Measurements from ENCODE around the gene ZBTB7B. TPM values are rescaled to one million over a fixed set of nuclear protein-coding genes. Genes with fewer than 3 reads are reported as not detected.

ZBTB7B gene
- total RNA-seq, 1 experiment from 2014 or later, result 44.1 TPM

GRCh38 chr1:155040358-155041093 lies 37.9 kb downstream of the ZBTB7B start:
- Histone ChIP-seq H3K4me3 (no peak overlapping the region), H2AFZ (no peak overlapping the region), H3K79me2 (ENCODE audit: low read depth) (no peaks in the 10 kb centered on the region), H3K4me2 (no peak overlapping the region), H3K36me3 (ENCODE audit: low read depth) (no peaks in the 10 kb centered on the region), H3K27ac (no peak overlapping the region), H3K9me3 (ENCODE audit: insufficient read depth, low read depth) (no peaks in the 10 kb centered on the region), H3K27me3 (ENCODE audit: insufficient read depth, low read depth) (no peaks in the 10 kb centered on the region), H3K9me2 (ENCODE audit: insufficient read depth) (no peaks in the 10 kb centered on the region), H3F3A (ENCODE audit: insufficient read depth, low read depth) (peaks cover 25% of the 10 kb centered on the region), H3K4me1 (replicated peaks; ENCODE audit: insufficient read depth) (peaks cover 40% of the 10 kb centered on the region), H4K20me1 (ENCODE audit: insufficient read depth) (no peaks in the 10 kb centered on the region)
- TF ChIP-seq CTCF (conservative IDR thresholded peaks at IDR 0.05) (no peak), EZH2 (IDR thresholded peaks at IDR 0.05; ENCODE audit: low read depth) (no peak)
- intact Hi-C loops (cut with micrococcal nuclease; ENCODE audit: unreplicated experiment), result no loop called here
- POLR2A ChIA-PET (ENCODE audit: unreplicated experiment), result no interaction called here
- BruUV-seq (replicated peaks), result no TSS peak
- DNase-seq, result no peak
- CTCF ChIA-PET, result interaction anchor here (0.6 to 1.1 kb wide), 2 partner anchors 10 to 1474 kb away, joined by 3 to 4 read pairs; no protein-coding TSS in a partner anchor

GRCh38 chr1:155042789-155043188 lies 40.2 kb downstream of the ZBTB7B start:
- Histone ChIP-seq H3K36me3 (ENCODE audit: low read depth) (no peaks in the 10 kb centered on the region), H3K27ac (no peak overlapping the region)
- no TSS peak for BruUV-seq (replicated peaks)

DNA sequence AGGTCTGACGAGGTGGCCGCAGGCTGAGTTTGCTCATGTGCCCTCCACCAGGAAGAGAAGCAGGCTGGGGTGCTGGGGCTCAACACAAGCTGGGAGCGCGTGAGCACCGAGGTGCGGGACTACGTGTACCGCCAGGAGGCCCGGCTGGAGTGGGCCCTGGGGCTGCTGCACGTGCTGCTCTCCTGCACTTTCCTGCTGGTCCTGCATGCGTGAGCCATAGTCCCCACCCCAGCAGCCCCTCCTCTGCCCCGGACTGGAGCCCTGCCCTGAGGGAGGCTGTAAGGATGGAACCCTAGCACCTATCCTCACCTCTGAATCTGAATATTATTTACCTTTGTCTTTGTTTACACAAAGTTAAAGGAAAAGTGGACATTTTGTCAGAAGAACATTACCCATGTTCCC lies 40.7 kb downstream of the ZBTB7B start:
- Histone ChIP-seq H3K4me1 (replicated peaks; ENCODE audit: insufficient read depth) (peaks cover 26% of the 10 kb centered on the region), H3K9me2 (ENCODE audit: insufficient read depth) (no peaks in the 10 kb centered on the region), H3K36me3 (ENCODE audit: low read depth) (no peaks in the 10 kb centered on the region), H3K9me3 (ENCODE audit: insufficient read depth, low read depth) (no peaks in the 10 kb centered on the region), H3K27ac (no peak overlapping the region), H3K4me2 (no peak overlapping the region), H3K79me2 (ENCODE audit: low read depth) (no peaks in the 10 kb centered on the region), H3K4me3 (no peak overlapping the region), H4K20me1 (ENCODE audit: insufficient read depth) (no peaks in the 10 kb centered on the region), H3K27me3 (ENCODE audit: insufficient read depth, low read depth) (no peaks in the 10 kb centered on the region), H2AFZ (no peak overlapping the region), H3F3A (ENCODE audit: insufficient read depth, low read depth) (peaks cover 15% of the 10 kb centered on the region)
- CTCF ChIA-PET, result interaction anchor here (1.8 kb wide), 1 partner anchor 42 kb away, joined by 5 read pairs; no protein-coding TSS in a partner anchor
- no peak for DNase-seq
- intact Hi-C loops (cut with micrococcal nuclease; ENCODE audit: unreplicated experiment), result no loop called here
- no peak for TF ChIP-seq CTCF (conservative IDR thresholded peaks at IDR 0.05)
- no peak for TF ChIP-seq EZH2 (IDR thresholded peaks at IDR 0.05; ENCODE audit: low read depth)
- POLR2A ChIA-PET (ENCODE audit: unreplicated experiment), result interaction anchor here (0.5 kb wide), 1 partner anchor 73 kb away, joined by 3 read pairs; the partner anchor contains the start of gene SHC1
- no TSS peak for BruUV-seq (replicated peaks)

More at GRCh38 chr1:155042789-155043188, 40.2 kb downstream of the ZBTB7B start:
- Histone ChIP-seq H3K4me3 (no peak overlapping the region), H3F3A (ENCODE audit: insufficient read depth, low read depth) (peaks cover 20% of the 10 kb centered on the region), H3K9me2 (ENCODE audit: insufficient read depth) (no peaks in the 10 kb centered on the region), H3K27me3 (ENCODE audit: insufficient read depth, low read depth) (no peaks in the 10 kb centered on the region), H3K4me1 (replicated peaks; ENCODE audit: insufficient read depth) (peaks cover 31% of the 10 kb centered on the region), H3K4me2 (no peak overlapping the region), H2AFZ (no peak overlapping the region), H3K9me3 (ENCODE audit: insufficient read depth, low read depth) (no peaks in the 10 kb centered on the region), H4K20me1 (ENCODE audit: insufficient read depth) (no peaks in the 10 kb centered on the region), H3K79me2 (ENCODE audit: low read depth) (no peaks in the 10 kb centered on the region)
- no peak for TF ChIP-seq CTCF (conservative IDR thresholded peaks at IDR 0.05)
- no peak for TF ChIP-seq EZH2 (IDR thresholded peaks at IDR 0.05; ENCODE audit: low read depth)
- ChIA-PET POLR2A (ENCODE audit: unreplicated experiment) (no interaction called here), CTCF (interaction anchor here (0.6 kb wide), 1 partner anchor 81 kb away, joined by 26 read pairs; the partner anchor contains the start of gene PYGO2)
- no peak for DNase-seq
- intact Hi-C loops (cut with micrococcal nuclease; ENCODE audit: unreplicated experiment), result no loop called here

Data from PC-9 (cell line).